Brain microvascular endothelial cell (primary cell): ENCODE data around the gene ONECUT1.

Experiments
- DNase-seq: peaks from one replicate; pipeline ENCODE4 v3.0.0-alpha.2; 2020
- H3K27ac ChIP-seq: fragments of 250-450 bp; sonication (Bioruptor Pico); 2 replicates; pipeline ENCODE4 v1.5.1; 2020; ENCODE audit warnings: mild to moderate bottlenecking, moderate library complexity
- H3K27me3 ChIP-seq: fragments of 250-450 bp; sonication (Bioruptor Pico); replicated peaks from 2 replicates; pipeline ENCODE4 v1.5.1; 2020; ENCODE audit warnings: mild to moderate bottlenecking
- H3K36me3 ChIP-seq: fragments of 250-450 bp; sonication (Bioruptor Pico); replicated peaks from 2 replicates; pipeline ENCODE4 v1.5.1; 2020; ENCODE audit warnings: mild to moderate bottlenecking
- H3K4me3 ChIP-seq: 2 replicates; pipeline ENCODE4 v1.5.1; 2011; ENCODE audit warnings: low read depth, mild to moderate bottlenecking, control low read depth, low read length, moderate library complexity
- in situ Hi-C: cut with HindIII; loops from 2 replicates; pipeline ENCODE4 v1.10.0; 2017; ENCODE audit warnings: low sequenced_read_pairs, low pct_ligation_motif_present
- TF ChIP-seq, protein P1 (sequence below): IDR thresholded peaks from 2 replicates; pipeline ENCODE4 v1.5.1; 2011; ENCODE audit warnings: low read depth, mild to moderate bottlenecking, moderate library complexity, low read length, control low read depth, inconsistent platforms; ENCODE audit errors: missing control alignments

Gene ONECUT1

DNA sequence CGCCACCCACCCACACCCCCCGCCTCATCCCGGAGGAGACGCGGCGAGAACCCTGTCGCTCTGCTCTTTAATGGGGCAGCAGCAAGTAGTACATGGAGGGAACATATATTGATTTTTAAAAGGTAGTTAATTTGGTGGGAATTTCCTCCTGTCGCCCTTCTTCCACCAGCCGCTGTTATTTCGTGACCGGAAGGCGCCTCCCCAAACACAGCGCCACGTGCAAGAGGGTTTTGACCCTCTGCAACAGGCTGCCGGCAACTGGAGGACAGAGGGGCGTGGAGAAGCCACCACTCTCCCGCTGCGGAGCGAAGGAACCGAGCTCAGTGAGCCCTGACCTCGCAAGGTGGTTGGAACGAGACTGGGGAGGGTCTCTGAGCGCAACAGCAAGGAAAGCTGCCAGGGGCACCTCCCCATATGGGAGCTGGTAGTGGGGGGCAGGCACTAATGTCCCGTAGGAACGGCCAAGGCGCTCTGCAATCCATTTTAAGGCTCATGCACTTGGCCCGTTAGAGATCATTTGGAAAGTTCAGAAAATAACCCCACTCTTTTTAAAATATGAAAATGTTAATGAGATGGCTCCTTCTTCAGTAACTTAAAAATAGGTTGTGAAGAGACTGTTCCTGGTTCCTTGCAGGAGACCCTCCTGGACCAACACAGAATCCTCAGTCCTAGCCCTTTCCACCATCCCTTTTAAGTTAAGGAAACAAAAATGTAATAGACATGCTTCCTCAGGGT is 4.3 kb downstream of the ONECUT1 start:
- Histone ChIP-seq H3K36me3 (no peaks in the 10 kb centered on the region), H3K27me3 (peaks cover 85% of the 10 kb centered on the region), H3K27ac (no peak overlapping the region), H3K4me3 (no peak overlapping the region)
- TF ChIP-seq, protein P1, sequence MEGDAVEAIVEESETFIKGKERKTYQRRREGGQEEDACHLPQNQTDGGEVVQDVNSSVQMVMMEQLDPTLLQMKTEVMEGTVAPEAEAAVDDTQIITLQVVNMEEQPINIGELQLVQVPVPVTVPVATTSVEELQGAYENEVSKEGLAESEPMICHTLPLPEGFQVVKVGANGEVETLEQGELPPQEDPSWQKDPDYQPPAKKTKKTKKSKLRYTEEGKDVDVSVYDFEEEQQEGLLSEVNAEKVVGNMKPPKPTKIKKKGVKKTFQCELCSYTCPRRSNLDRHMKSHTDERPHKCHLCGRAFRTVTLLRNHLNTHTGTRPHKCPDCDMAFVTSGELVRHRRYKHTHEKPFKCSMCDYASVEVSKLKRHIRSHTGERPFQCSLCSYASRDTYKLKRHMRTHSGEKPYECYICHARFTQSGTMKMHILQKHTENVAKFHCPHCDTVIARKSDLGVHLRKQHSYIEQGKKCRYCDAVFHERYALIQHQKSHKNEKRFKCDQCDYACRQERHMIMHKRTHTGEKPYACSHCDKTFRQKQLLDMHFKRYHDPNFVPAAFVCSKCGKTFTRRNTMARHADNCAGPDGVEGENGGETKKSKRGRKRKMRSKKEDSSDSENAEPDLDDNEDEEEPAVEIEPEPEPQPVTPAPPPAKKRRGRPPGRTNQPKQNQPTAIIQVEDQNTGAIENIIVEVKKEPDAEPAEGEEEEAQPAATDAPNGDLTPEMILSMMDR, result no peak
- in situ Hi-C loops, result loop anchor here (25.0 kb wide), 1 partner anchor 926 kb away; no protein-coding TSS in a partner anchor
- no peak for DNase-seq

- H3K36me3 ChIP-seq, result no peaks in the 10 kb centered on the region
- TF ChIP-seq, protein P1, result no peak
- H3K27ac ChIP-seq, result no peak overlapping the region
- in situ Hi-C loops, result loop anchor here (25.0 kb wide), 1 partner anchor 927 kb away; no protein-coding TSS in a partner anchor
- DNase-seq, result no peak
- no peak overlapping the region for H3K4me3 ChIP-seq
- peaks cover 80% of the 10 kb centered on the region for H3K27me3 ChIP-seq
Observed at GRCh38 chr15:52784799-52785671, 5.1 kb downstream of the ONECUT1 start.

DNA sequence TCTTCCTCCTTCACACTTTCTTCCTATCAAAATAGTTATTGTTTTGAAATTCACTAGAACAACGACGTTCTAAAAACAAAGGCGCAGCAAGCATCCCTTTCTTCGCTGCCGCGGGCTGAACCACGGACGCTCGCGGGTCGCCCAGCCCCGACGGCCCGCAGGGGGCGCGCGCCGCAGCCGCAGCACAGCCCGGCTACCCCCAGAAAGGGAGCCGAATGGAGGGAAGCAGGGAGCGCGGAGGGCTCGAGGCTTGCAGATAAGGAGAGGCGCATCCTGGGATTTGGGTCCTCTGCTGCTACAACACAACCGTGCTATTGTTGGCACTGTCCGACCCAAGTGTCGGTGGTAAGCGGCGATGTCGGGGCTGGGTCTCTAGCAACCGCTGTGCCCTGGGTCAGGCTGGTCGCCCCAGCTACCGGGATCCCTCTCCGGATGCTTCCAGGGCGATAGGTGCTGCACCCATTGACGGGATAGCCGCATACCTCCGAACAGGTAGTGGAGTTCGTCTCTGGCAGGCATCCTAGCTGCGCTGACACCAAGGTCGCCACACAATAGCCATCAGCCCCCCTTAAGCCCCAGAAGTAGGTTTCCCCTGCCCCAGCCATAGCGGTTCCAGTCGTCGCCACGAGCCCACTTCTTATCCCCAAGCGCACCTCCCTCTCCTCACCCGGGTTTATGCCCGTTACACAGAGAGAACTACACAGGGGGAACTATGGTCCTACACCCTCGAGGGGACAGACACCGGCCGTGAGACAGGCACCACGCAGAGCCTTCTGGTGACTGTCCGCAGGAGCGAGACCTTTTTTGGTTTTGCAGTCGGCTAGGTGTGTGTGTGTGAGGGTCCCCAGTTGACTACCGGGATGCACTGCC is 6.0 kb downstream of the ONECUT1 start:
- no peak overlapping the region for H3K4me3 ChIP-seq
- no peak overlapping the region for H3K27ac ChIP-seq
- no peak for DNase-seq
- H3K36me3 ChIP-seq, result no peaks in the 10 kb centered on the region
- in situ Hi-C loops, result loop anchor here (25.0 kb wide), 1 partner anchor 928 kb away; no protein-coding TSS in a partner anchor
- H3K27me3 ChIP-seq, result peaks cover 74% of the 10 kb centered on the region
- TF ChIP-seq, protein P1, result peak; percentile 49

- in situ Hi-C loops, result loop anchor here (25.0 kb wide), 1 partner anchor 929 kb away; no protein-coding TSS in a partner anchor
- no peak for DNase-seq
- Histone ChIP-seq H3K27me3 (peaks cover 65% of the 10 kb centered on the region), H3K36me3 (no peaks in the 10 kb centered on the region), H3K4me3 (no peak overlapping the region), H3K27ac (no peak overlapping the region)
- TF ChIP-seq, protein P1, result no peak
Observed at GRCh38 chr15:52783191-52783829, 6.8 kb downstream of the ONECUT1 start.

- H3K27me3 ChIP-seq, result peaks cover 57% of the 10 kb centered on the region
- H3K36me3 ChIP-seq, result no peaks in the 10 kb centered on the region
- H3K4me3 ChIP-seq, result no peak overlapping the region
- H3K27ac ChIP-seq, result no peak overlapping the region
- in situ Hi-C loops, result loop anchor here (25.0 kb wide), 1 partner anchor 930 kb away; no protein-coding TSS in a partner anchor
- DNase-seq, result no peak
- TF ChIP-seq, protein P1, result no peak
Observed at GRCh38 chr15:52782514-52782913, 7.6 kb downstream of the ONECUT1 start.
